DMS153 treated with DMSO at 0.1 percent for 48 hours (cell line): Measurements from ENCODE around the gene LRIG1.
"Not testable (repeated sequence)": the region's sequence is repeated elsewhere in the genome, so short reads cannot be mapped to it uniquely, and the experiment has no call there.

Experiments
- DNase-seq: peaks from one replicate; lab custom pipeline; 2025; ENCODE audit not compliant: unreplicated experiment; lab: John Stamatoyannopoulos, UW

Gene LRIG1

DNA sequence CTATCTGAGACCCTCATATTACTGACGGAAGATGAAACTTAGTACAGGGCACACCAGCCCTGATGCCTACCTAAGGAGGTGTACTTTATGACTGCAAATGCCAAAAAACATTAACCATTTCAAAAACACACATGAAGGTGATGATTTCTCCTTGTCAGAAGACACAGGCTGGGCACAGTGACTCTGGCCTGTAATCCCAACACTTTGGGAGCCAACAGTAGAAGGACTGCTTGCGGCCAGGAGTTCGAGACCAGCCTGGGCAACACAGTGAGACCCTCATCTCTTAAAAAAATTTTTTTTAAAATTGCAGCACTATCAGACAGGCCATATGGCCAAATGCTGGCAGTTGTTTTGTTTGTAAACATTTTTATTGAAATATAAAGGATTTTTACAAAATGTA lies 73.5 kb downstream of the LRIG1 start:
- no peak for DNase-seq

DNA sequence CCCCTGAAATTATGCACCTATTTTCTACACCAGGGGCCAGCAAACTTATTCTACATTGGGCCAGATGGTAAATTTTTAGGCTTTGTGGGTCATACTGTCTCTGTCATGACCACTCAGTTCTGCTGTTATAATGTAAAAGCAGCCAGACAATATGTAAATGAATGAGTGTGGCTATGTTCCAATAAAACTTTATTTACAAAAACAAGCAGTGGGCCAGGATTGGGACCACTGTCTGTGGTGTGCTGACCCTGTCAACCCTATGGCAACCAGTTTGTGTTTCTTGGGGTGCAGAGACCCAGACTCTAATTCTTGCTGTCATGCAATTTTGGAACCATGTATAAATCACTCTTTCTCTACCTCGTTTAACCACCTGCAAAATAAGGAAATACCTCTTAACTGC lies 74.7 kb downstream of the LRIG1 start:
- no peak for DNase-seq

DNA sequence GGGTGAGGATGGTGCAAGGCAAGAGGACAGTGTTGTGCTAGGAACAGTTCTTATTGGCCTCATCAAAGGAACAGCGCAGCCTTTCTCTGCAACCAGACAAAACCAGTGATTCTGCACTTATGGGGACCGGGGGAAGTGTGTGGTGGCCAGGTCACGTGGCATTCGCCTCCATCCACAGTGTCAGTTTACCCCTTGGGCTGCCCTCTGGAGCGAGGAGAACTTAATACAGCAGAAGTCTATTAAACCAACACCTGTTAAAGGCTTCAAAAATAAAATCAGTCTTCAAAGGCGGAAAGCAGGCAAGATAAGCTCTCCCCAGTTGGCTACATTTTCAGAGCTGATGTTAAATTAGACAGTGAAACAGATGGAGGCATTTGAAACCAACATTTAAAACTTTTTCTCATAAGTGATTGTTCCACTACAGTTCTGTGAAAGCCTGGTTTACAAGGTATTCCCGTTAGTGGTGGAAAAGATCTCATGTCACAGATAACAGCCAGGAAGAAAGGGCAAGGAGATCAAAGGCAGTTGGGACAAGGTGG lies 75.2 kb downstream of the LRIG1 start:
- DNase-seq: no peak

DNA sequence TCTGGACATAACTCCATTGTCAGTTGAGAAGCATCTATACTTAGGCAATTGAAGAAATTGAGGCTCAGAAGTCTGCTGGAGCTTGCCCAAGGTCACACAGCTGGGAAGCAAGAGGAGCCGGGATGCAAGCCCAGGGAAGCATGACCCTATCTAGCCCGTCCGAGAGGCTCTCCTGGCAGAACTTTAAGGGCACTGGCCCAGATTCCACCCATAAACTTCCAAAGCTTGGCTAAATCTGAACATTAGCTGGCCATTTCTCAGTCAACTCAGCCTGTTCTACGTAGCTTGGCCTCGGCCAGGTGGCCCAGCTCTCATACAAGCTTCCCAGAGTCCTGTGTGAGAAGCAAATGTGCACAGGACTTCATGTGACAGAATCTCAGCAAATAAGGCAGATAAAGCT lies 75.8 kb downstream of the LRIG1 start:
- no peak for DNase-seq

DNA sequence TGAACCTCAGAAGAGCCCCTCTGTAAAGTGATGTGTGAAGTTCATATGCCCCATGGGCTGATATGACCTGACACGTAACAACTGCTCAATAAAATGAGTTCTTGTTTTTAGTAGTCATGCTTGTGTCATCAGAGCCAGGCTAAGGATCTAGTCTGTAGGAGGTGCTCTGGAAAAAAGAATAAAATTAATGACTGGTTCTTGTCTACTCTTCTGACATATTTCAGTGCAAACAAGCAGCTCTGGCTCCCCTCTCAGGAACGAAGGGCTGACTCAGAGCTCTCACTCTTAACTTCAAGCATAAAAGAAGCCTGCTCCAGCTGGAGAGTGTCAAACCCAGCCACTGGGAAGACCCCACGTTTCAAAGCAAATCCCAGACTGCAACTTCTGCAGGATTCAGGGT lies 77.0 kb downstream of the LRIG1 start:
- no peak for DNase-seq

DNA sequence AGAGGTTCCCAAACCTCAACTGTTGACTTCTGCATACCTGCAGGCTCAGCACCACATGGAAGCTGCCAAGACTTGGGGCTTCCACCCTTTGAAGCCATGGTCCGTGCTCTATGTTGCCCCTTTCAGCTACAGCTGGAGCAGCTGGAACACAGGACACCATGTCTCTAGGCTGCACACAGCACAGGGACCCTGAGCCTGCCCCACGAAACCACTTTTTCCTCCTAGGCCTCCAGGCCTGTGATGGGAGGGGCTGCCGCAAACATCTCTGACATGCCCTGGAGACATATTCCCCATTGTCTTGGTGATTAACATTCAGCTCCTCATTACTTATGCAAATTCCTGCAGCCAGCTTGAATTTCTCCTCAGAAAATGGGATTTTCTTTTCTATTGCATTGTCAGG lies 78.9 kb downstream of the LRIG1 start:
- DNase-seq: not testable (repeated sequence)

DNA sequence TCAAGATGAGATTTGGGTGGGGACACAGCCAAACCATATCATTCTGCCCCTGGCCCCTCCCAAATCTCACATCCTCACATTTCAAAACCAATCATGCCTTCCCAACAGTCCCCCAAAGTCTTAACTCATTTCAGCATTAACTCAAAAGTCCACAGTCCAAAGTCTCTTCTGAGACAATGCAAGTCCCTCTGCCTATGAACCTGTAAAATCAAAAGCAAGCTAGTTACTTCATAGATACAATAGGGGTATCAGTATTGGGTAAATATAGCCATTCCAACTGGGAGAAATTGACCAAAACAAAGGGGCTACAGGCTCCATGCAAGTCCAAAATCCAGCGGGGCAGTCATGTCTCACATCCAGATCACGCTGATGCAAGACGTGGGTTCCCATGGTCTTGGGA lies 79.7 kb downstream of the LRIG1 start:
- DNase-seq: not testable (repeated sequence)

DNA sequence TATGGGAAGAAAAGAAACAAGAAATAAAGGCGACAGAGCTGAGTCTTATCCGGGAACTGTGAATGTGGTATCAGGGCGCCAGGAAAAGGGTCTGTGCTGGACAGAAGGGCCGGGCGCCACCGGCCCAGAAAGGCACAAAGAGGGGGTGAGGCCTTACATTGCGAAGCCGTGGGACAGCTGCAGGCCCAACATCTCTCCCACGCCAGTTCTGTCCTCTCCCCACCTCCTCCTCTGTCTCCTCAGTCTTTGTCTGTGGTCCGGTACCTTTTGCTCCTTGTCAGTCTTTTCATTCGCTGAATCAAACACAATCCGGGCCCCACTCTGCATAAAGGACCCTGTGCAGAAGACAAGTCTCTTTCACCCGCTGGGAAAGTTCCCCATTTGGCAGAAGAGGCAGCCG lies 81.8 kb downstream of the LRIG1 start:
- DNase-seq: no peak

DNA sequence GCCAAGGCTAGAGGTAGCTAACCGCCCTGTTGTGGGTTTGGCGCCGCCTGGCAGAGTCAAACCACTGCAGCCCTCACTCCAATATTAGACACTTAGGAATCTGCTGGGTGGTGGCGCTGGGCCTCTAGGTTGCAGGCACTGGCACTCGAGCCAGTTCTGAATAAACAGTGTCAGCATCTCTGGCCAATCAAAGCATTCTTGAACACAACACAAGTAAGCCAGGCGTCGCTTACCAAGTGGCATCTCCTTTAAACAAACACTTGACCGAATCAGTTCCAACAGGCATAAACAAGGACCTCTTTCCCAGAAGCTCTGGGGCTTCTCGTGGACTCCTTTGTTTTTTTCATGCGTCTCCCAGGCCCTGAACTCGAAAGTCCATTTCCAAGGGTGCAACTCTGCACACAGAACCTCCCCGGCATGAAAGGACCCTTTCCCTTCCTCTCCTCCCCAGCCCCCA lies 82.3 kb downstream of the LRIG1 start:
- peak; percentile 2 for DNase-seq

DNA sequence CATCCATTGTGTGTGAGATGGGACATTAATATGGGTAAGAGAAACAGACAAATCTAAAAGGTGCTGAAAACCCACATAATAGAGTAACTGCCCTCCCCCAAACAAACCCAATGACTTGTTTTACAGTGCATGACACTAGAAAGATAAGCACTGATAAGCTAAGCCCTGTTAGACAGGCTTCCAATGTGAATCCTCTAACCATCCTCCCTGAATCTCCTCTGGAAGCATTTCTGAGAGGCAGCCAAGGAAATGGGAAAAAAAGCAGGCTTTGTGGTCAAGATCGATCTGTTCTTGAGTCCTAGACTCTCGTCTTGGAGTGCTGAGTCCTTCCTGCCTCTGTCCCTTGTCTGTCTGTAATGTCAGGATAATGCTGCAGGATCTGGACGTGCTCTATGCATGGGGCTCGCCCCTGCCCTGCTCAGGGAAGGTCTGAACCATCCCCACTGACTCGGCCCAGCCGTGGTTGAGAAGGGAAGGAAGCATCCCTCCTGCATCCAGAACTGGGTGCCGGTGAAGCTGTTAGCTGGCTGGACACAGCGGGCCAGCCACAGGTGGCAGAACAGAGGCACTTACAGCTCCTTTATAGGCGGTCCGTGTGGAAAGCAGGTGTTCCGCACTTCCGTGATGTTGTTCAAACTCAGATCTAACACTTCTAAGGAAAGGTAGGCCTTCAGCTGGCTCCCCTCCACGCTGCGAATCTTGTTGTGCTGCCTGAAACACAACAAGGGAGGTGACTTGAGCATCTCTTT lies 84.1 kb downstream of the LRIG1 start:
- DNase-seq: no peak

DNA sequence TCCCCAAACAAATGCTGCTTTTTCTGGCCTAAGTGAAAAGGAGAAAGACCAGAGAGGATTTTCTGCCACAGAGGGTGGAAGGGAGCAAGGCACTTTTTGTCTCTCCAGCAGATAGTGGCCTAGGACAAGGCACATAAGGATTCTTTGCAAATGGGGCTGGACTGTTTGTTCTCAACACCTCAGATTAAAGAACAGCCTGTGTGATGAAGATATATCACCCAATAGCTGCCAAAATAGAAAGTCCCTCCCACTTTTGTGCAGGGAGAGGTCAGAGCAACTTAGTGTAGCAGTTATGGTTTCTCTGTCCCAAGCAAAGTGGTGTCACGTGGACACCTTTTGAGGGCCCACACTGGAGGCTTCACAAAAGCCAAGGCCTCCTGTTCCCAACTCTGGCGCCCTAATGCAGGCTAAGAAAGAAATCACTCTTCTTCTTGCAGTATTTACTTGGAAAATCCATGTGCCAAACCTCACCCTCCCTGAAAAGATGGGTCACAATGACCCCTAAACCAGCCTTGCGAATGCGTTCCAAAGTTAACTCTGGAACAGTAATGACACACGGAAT lies 84.9 kb downstream of the LRIG1 start:
- no peak for DNase-seq

DNA sequence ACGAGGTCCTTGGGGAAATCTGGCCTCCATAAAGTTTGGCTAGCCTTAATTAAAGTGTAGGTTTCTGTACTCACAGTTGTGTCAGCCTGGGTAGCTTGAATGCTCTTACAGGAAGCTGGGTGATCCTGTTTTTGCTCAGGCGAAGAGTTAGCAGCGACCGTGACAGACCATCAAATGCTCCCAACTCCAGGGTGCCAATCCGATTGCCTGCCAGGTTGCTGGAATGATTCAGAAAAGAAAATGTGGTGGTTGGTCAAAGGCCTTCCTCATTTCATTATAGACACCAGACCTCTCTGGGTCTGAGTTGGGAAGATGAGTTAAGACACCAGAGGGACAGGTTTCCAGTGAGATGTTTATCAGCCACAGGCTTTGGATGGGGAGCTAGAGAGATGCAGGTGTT lies 86.0 kb downstream of the LRIG1 start:
- no peak for DNase-seq

DNA sequence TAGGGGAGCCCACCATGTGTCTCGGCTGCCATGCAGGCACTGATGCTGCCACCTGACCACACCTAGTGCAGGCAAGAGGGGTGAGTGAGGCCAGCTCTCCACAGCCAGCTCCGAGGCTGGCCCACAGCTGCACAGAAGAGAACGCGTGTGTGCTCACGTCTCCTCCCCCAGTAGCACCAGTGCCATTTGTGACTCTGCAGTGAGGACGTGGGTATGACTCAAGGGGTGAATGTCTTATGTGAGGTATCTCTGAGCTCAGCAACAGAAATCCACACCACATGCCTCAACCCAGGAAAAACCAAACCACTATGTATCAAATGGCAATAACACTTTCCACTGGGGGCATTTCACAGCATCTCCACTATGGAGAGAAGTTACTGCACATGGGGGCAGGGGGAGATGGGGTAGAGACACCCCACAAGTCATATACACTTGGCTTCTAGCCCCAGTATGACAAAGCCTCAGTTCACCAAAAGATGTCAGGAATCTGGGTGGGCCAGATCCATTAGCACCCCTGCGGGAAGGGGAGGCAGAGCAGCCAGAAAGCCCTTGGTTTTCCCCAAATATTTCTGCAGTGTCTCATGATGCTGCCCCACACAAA lies 87.6 kb downstream of the LRIG1 start:
- no peak for DNase-seq

DNA sequence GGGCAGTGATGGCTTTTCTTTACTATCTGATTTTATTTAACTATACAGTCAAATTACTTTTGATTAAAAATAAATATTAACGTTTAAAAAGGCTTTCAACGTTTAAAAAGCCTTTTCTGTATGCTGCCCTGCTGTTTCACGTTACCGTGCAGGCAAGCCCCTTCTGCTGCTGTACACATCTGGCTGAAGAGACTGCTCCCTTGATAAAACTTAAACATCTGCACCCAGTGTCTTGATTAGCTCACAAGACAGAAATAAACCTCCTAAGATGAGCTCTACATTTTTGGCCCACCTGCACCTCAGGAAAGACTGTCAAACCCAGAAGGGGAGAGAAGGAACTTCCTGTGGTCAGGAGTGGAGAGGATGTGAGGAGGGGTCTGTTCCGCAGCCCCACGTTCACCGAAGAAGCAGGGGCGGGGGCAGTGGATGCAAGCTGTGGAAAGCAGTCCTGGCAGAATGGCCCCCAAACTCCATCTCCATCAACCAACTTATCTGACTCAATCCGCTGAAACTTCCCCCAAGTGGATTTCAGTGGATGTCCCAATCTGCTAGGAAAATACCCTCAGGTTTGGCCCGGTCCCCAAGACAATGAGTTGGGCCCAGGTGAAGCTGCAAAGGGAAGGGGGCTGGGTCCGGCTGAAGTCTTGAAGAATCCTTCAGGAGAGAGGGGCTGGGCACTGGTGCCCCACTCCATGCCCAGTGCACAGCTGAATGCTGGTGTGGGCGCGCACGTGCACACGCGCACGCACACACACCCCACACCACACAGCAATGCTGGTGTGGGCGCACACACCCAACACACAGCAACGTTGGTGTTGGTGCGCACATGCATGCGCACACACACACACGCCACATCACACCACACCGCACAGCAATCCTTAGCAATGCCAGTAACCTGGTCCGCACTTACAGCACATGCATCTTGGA lies 88.6 kb downstream of the LRIG1 start:
- DNase-seq: no peak

DNA sequence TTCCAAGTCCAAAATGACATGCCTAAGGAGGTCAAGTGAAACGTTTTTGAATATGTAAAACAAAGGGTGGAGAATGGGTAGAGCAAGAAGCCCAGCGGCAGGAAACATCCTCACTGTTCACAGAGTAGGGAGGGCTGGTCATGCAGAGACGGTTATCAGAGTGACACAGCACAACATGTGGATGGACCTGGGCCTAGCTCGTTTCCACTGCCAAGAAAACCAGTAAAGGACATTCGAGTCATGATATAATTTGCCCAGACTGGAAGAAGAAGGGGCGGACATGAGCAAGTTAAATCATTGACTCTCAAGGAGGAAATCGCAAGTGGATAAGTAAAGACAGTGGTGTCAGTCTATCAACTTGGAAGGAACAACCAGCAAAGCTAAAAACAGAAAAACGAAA lies 89.3 kb downstream of the LRIG1 start:
- DNase-seq: no peak

DNA sequence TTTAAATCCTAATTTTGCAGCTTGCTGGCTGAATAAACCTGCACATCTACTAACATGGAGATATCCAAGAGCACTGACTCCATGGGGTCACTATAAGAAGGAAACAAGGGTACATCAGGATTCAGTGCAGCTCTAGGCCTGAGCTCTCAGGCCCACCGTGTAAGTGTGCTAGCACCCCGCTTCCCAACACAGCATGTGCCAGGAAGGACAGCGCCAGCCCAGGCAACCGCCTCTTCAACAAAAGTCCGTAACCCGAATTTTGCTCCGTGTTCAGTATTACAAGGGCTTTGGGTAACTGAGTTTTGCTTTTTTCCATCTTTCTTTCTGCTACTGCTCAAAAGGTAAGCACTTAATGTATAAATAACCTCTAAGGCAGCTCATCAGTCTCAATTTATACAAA lies 89.8 kb downstream of the LRIG1 start:
- DNase-seq: no peak

DNA sequence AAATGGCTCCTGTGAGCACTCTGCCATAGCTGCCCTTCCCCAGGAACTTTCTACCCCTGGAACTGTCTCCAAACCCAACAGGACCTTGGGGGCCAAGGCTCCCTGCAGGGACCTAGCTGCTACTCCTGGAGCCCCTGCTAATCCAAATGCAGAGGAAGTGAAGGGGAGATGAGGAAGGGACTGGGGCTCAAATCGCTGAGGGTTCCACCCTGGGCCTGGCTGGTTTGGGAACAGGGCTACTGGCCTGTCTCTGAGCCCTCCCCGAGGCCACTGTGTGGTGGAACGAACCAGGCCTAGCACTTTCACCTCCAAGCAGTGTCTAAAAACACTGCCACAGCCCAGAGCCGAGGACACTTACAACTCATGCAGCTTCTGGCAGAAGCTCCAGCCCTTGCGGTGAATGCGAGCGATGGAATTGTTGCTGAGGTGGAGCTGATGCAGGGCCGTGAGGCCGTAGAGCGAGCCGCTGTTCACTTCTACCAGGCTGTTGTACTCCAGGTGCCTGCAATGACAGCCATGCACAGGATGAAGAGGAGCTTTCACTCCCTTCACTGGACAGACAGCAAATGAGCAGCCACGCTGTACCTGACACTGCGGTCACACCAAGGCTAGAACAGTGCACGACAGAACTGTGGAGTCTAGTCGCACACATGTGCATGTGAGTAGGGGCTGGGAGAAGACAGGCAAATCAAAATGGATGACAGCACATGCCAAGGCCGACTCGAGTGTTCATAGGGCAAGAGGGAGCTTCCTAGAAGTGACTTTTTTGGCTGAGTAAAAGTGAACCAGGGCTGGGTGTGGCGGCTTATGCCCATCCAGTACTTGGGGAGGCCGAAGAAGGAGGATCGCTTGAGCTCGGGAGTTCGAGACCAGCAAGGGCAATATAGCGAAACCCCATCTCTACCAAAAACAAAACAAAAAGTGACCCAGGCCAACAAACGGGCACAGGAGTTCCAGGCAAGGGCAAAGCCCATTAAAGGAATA lies 90.8 kb downstream of the LRIG1 start:
- DNase-seq: no peak

DNA sequence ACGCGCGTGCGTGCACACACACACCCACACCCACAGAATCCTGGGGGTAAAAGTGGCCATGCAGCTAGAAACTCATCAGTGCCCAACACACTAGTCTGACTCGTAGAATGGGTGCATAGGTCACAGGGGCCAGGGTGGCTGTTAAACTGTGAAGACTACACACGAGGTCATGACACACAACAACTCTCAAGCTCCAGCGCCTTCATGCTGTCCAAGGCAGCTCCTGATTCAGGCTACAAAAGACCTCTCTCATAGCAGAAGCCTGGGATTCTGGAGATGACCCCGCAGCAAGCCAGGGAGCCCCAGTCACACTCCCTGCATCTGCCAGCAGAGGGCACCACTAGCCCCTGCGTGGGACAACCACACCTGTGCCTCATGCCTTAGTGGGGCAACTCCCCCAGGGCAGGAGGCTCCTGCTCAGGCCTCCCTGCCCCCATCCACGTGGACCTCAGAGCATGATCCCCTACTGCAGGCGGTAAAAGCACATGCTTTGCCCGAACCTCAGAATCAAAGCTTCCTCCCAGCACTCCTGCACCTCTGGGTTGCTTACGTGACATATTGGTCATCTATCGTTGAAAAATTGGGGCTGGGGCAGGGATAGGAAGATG lies 93.1 kb downstream of the LRIG1 start:
- DNase-seq: no peak

DNA sequence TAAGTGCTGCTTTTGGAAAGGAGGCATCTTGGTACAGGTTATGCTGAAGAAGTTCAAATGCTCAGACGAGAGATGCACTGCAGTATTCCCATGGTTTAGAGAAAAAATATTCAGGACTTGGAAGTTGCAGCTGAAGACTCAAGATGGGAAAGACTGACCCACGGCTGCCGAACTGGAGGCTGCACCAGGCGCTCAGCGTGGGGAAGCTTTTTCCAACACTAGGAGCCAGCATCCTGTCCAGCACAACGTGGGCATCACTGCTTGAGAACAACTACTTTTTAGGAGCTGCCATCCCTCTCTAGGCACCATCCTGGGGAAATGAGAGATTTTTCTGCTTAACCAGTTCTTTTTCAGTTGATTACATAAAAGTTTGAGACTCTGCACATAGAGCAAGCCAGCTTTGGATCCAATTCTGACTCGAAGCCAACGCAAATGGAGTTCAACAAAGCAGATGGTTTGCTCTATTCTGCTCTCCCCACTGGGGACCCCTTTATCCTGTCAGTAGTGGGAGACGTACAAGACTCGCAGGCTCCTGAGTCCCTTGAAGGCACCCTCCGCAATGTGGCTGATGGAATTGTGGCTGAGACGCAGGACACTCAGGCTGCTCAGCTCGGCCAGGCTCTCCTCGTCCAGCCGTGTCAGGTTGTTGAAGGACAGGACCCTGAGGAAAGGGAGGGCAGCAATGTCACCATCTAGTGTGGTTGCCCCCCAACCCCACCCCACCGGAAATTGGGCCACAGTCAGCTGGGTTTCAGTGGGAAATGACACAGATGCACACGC lies 93.8 kb downstream of the LRIG1 start:
- DNase-seq: no peak
